H9 (cell line): ENCODE data around the gene PLXNC1. TPM values are rescaled to one million over a fixed set of nuclear protein-coding genes. Genes with fewer than 3 reads are reported as not detected.

ENCODE experiments used
- DNase-seq: peaks from one replicate; pipeline ENCODE4 v3.0.0-alpha.2; 2017
- H2AFZ ChIP-seq: one replicate; pipeline ENCODE4 v1.6.1; 2013; ENCODE audit warnings: mild to moderate bottlenecking, low read length, control low read depth, moderate library complexity
- H2AK5ac ChIP-seq: 2 replicates; pipeline ENCODE4 v1.6.1; 2013; ENCODE audit warnings: low read length, control low read depth, mixed read lengths; ENCODE audit not compliant: insufficient read length
- H2BK120ac ChIP-seq: one replicate; pipeline ENCODE4 v1.6.1; 2013; ENCODE audit warnings: low read depth, mild to moderate bottlenecking, low read length, control low read depth, inconsistent platforms; ENCODE audit not compliant: poor library complexity, severe bottlenecking
- H2BK12ac ChIP-seq: 2 replicates; pipeline ENCODE4 v1.6.1; 2013; ENCODE audit warnings: low read length, control low read depth, mixed read lengths, low read depth; ENCODE audit not compliant: insufficient read length
- H2BK15ac ChIP-seq: 2 replicates; pipeline ENCODE4 v1.6.1; 2013; ENCODE audit warnings: low read depth, low read length, control low read depth
- H2BK20ac ChIP-seq: one replicate; pipeline ENCODE4 v1.6.1; 2013; ENCODE audit warnings: low read depth, mild to moderate bottlenecking, low read length, control low read depth, inconsistent platforms; ENCODE audit not compliant: poor library complexity, severe bottlenecking
- H2BK5ac ChIP-seq: 2 replicates; pipeline ENCODE4 v1.6.1; 2013; ENCODE audit warnings: low read length, control low read depth, mixed read lengths; ENCODE audit not compliant: insufficient read length
- H3K14ac ChIP-seq: 2 replicates; pipeline ENCODE4 v1.6.1; 2013; ENCODE audit warnings: low read length, control low read depth; ENCODE audit not compliant: insufficient read depth
- H3K18ac ChIP-seq: 2 replicates; pipeline ENCODE4 v1.6.1; 2013; ENCODE audit warnings: low read depth, mild to moderate bottlenecking, mixed read lengths, low read length, control low read depth; ENCODE audit not compliant: insufficient read length
- H3K23ac ChIP-seq: 2 replicates; pipeline ENCODE4 v1.6.1; 2013; ENCODE audit warnings: low read length, control low read depth, mixed read lengths, low read depth; ENCODE audit not compliant: insufficient read length
- H3K23me2 ChIP-seq: 2 replicates; pipeline ENCODE4 v1.6.1; 2013; ENCODE audit warnings: low read depth, mild to moderate bottlenecking, mixed read lengths, low read length, control low read depth; ENCODE audit not compliant: insufficient read length, poor library complexity, severe bottlenecking
- H3K27ac ChIP-seq: 2 replicates; pipeline ENCODE4 v1.5.1; 2013; ENCODE audit warnings: low read length, control low read depth, mixed read lengths, low read depth; ENCODE audit not compliant: insufficient read length
- H3K27me3 ChIP-seq: 2 replicates; pipeline ENCODE4 v1.6.1; 2013; ENCODE audit warnings: low read length, control low read depth, inconsistent platforms; ENCODE audit not compliant: insufficient read depth
- H3K4ac ChIP-seq: 2 replicates; pipeline ENCODE4 v1.6.1; 2013; ENCODE audit warnings: low read depth, mild to moderate bottlenecking, control low read depth, inconsistent platforms, low read length, moderate library complexity
- H3K4me1 ChIP-seq: 2 replicates; pipeline ENCODE4 v1.6.1; 2013; ENCODE audit warnings: low read length, control low read depth, inconsistent platforms; ENCODE audit not compliant: insufficient read depth
- H3K4me2 ChIP-seq: 2 replicates; pipeline ENCODE4 v1.6.1; 2013; ENCODE audit warnings: low read length, control low read depth, mixed read lengths; ENCODE audit not compliant: insufficient read length, insufficient read depth
- H3K56ac ChIP-seq: 2 replicates; pipeline ENCODE4 v1.6.1; 2013; ENCODE audit warnings: low read depth, mild to moderate bottlenecking, mixed read lengths, low read length, control low read depth; ENCODE audit not compliant: insufficient read length
- H3K79me1 ChIP-seq: 2 replicates; pipeline ENCODE4 v1.6.1; 2013; ENCODE audit warnings: low read depth, mild to moderate bottlenecking, moderate library complexity, low read length, control low read depth, inconsistent platforms; ENCODE audit not compliant: insufficient read depth, poor library complexity, severe bottlenecking
- H3K79me2 ChIP-seq: 2 replicates; pipeline ENCODE4 v1.6.1; 2013; ENCODE audit warnings: low read length, control low read depth, inconsistent platforms; ENCODE audit not compliant: insufficient read depth
- H3K9ac ChIP-seq: 2 replicates; pipeline ENCODE4 v1.6.1; 2013; ENCODE audit warnings: low read length, control low read depth, mixed read lengths; ENCODE audit not compliant: insufficient read length; ENCODE audit errors: extremely low read depth
- H3K9me3 ChIP-seq: one replicate; pipeline ENCODE4 v1.6.1; 2013; ENCODE audit warnings: low read depth, low read length, inconsistent platforms; ENCODE audit not compliant: control insufficient read depth
- H3T11ph ChIP-seq: one replicate; pipeline ENCODE4 v1.6.1; 2013; ENCODE audit warnings: mild to moderate bottlenecking, low read length, control low read depth, inconsistent platforms
- H4K20me1 ChIP-seq: one replicate; pipeline ENCODE4 v1.6.1; 2013; ENCODE audit not compliant: control insufficient read depth, insufficient read length, insufficient read depth
- H4K5ac ChIP-seq: 2 replicates; pipeline ENCODE4 v1.6.1; 2013; ENCODE audit warnings: low read depth, mild to moderate bottlenecking, mixed read lengths, low read length, control low read depth; ENCODE audit not compliant: insufficient read length
- H4K8ac ChIP-seq: replicated peaks from 2 replicates; pipeline ENCODE4 v1.6.1; 2013; ENCODE audit warnings: low read length, control low read depth, mixed read lengths, low read depth; ENCODE audit not compliant: insufficient read length
- H4K91ac ChIP-seq: 2 replicates; pipeline ENCODE4 v1.6.1; 2013; ENCODE audit warnings: low read depth, mild to moderate bottlenecking, moderate library complexity, mixed read lengths, low read length, control low read depth; ENCODE audit not compliant: insufficient read length
- H3K27ac Mint-ChIP-seq, 3 experiments: 2 replicates in 2 of 3; 3 replicates in 1 of 3; pipeline ENCODE4 v1.8.0; 2020 to 2021; ENCODE audit warnings: mixed read lengths in 3 of 3, mild to moderate bottlenecking in 1 of 3, moderate library complexity in 1 of 3
- H3K27me3 Mint-ChIP-seq: 2 replicates; pipeline ENCODE4 v1.8.0; 2021; ENCODE audit warnings: low read depth, mild to moderate bottlenecking, moderate library complexity, mixed read lengths
- H3K36me3 Mint-ChIP-seq, 3 experiments: 2 replicates in 2 of 3; 3 replicates in 1 of 3; pipeline ENCODE4 v1.8.0; 2020 to 2021; ENCODE audit warnings: low read depth in 3 of 3, mixed read lengths in 3 of 3; ENCODE audit not compliant: insufficient read depth in 1 of 3
- H3K4me1 Mint-ChIP-seq, 2 experiments: 2 replicates each; pipeline ENCODE4 v1.8.0; 2020; ENCODE audit warnings: mixed read lengths in 2 of 2
- H3K4me3 Mint-ChIP-seq, 2 experiments: 2 replicates in 1 of 2; 3 replicates in 1 of 2; pipeline ENCODE4 v1.8.0; 2020 to 2021; ENCODE audit warnings: mild to moderate bottlenecking in 2 of 2, mixed read lengths in 2 of 2, moderate library complexity in 1 of 2
- H3K9me3 Mint-ChIP-seq, 2 experiments: 2 replicates in 1 of 2; 3 replicates in 1 of 2; pipeline ENCODE4 v1.8.0; 2020; ENCODE audit warnings: mild to moderate bottlenecking in 2 of 2, mixed read lengths in 2 of 2, moderate library complexity in 1 of 2
- CTCF ChIP-seq: fragments of 200-600 bp; sonication (generic); conservative IDR thresholded peaks from 3 replicates; pipeline ENCODE4 v1.8.0; 2021; ENCODE audit warnings: antibody characterized with exemption, mild to moderate bottlenecking
- WGBS: extraction: QIAGEN DNeasy Blood & Tissue Kit; methylation state at CpG from one replicate; pipeline ENCODE4 v1.1.7; 2013; ENCODE audit warnings: missing lambda C conversion rate, low lambda C conversion rate, mixed read lengths; ENCODE audit not compliant: insufficient read length; ENCODE audit errors: extremely low coverage; 5-methylcytosine and 5-hydroxymethylcytosine counted together
- total RNA-seq: library from RNA; stranded (reverse); gene quantifications from 2 replicates; pipeline ENCODE4 v1.2.1, GENCODE V29; 2021

PLXNC1 gene
- total RNA-seq, 1 experiment from 2014 or later: 1.2 TPM

DNA sequence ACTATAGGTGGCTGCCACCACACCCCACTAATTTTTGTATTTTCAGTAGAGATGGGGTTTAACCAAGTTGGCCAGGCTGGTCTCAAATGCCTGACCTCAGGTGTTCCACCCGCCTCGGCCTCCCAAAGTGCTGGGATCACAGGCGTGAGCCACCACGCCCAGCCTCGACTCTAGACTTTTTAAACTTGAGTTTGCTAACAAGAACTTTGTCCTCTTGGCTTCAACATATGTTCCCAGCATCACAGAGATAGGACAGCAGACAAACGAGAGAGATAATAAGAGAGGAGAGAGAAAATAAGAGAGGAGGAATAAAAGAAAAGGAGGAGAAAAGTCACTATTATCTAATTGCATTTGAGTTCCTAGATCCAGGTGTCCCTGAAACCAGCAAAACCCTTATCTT, 192.2 kb downstream of the PLXNC1 start:
- no peak overlapping the region for H2BK12ac ChIP-seq
- no peak for TF ChIP-seq CTCF
- H3K23ac ChIP-seq: no peak overlapping the region
- H3K9ac ChIP-seq: no peak overlapping the region
- Mint-ChIP-seq H3K4me3 (no peak overlapping the region), H3K9me3 (no peaks in the 10 kb centered on the region), H3K27ac (no peak overlapping the region), H3K4me1 (peaks cover 2% of the 10 kb centered on the region in 2 experiments; a peak in 1 of 4 replicates), H3K27me3 (no peaks in the 10 kb centered on the region), H3K36me3 (peaks cover 3 to 9% (median 4%) of the 10 kb centered on the region in 3 experiments; a peak in 5 of 7 replicates)
- WGBS: no CpG with 5 or more reads among the region's 6 CpGs
- H2BK20ac ChIP-seq: no peak overlapping the region
- H4K20me1 ChIP-seq: no peaks in the 10 kb centered on the region
- no peak overlapping the region for H3K56ac ChIP-seq
- H2BK120ac ChIP-seq: no peak overlapping the region
- no peak overlapping the region for H2BK15ac ChIP-seq
- no peak overlapping the region for H2AK5ac ChIP-seq
- H3K27me3 ChIP-seq: no peaks in the 10 kb centered on the region
- no peak overlapping the region for H3K14ac ChIP-seq
- no peaks in the 10 kb centered on the region for H3K23me2 ChIP-seq
- H3K79me1 ChIP-seq: no peaks in the 10 kb centered on the region
- no peak overlapping the region for H3K4ac ChIP-seq
- no peak overlapping the region for H4K8ac ChIP-seq
- H3K4me2 ChIP-seq: no peak overlapping the region
- H3K4me1 ChIP-seq: no peaks in the 10 kb centered on the region
- no peak overlapping the region for H2AFZ ChIP-seq
- H4K91ac ChIP-seq: no peak overlapping the region
- H3K18ac ChIP-seq: no peak overlapping the region
- H3K79me2 ChIP-seq: no peaks in the 10 kb centered on the region
- H3T11ph ChIP-seq: no peak overlapping the region
- H2BK5ac ChIP-seq: no peak overlapping the region
- no peak for DNase-seq
- H3K27ac ChIP-seq: no peak overlapping the region
- H4K5ac ChIP-seq: no peak overlapping the region
- H3K9me3 ChIP-seq: no peaks in the 10 kb centered on the region
